ENCODE measurements around the gene CPNE2. TPM values are rescaled to one million over a fixed set of nuclear protein-coding genes. Genes with fewer than 3 reads are reported as not detected.
"Not testable (repeated sequence)": the region's sequence is repeated elsewhere in the genome, so short reads cannot be mapped to it uniquely, and the experiment has no call there.

Gene CPNE2
- total and polyA plus RNA-seq, 7 donors: 22.9 to 75.1 (median 59.9) TPM

GRCh38 chr16:57098188-57098841, 5.9 kb downstream of the CPNE2 start:
- no peak for DNase-seq
- intact Hi-C loops (cut with DNase I): no loop called here
- Histone ChIP-seq H3K36me3 (no peaks in the 10 kb centered on the region), H3K27me3 (no peaks in the 10 kb centered on the region), H3K4me3 (no peak overlapping the region), H3K27ac (no peak overlapping the region), H3K4me1 (peaks cover 0 to 19% (median 9%) of the 10 kb centered on the region in 4 donors), H3K9me3 (no peaks in the 10 kb centered on the region)
- TF ChIP-seq CTCF (IDR thresholded peaks at IDR 0.05) (no peak), POLR2A (IDR thresholded peaks at IDR 0.05) (no peak), EP300 (IDR thresholded peaks at IDR 0.05) (no peak), POLR2AphosphoS5 (IDR thresholded peaks at IDR 0.05) (no peak)
- WGBS, 2 donors: 84 to 88% methylated on average over 14 of the region's 14 CpGs

- intact Hi-C loops (cut with DNase I); DNase-seq; H3K27ac ChIP-seq; H3K4me3 ChIP-seq; H3K36me3 ChIP-seq; H3K4me1 ChIP-seq; H3K9me3 ChIP-seq; H3K27me3 ChIP-seq: not testable (repeated sequence)
- 70 to 73% methylated on average over 6 of the region's 6 CpGs for WGBS, 2 donors
These were observed 7.6 kb downstream of the CPNE2 start for GRCh38 chr16:57099965-57100364.

- H3K9me3 ChIP-seq: no peaks in the 10 kb centered on the region
- intact Hi-C loops (cut with DNase I): no loop called here
- H3K4me1 ChIP-seq: peaks cover 0 to 6% (median 0%) of the 10 kb centered on the region in 4 donors
- no peaks in the 10 kb centered on the region for H3K27me3 ChIP-seq
- H3K27ac ChIP-seq: no peak overlapping the region
- H3K4me3 ChIP-seq: no peak overlapping the region
- H3K36me3 ChIP-seq: no peaks in the 10 kb centered on the region
- TF ChIP-seq CTCF (IDR thresholded peaks at IDR 0.05): no peak
- no peak for TF ChIP-seq POLR2AphosphoS5 (IDR thresholded peaks at IDR 0.05)
- no peak for TF ChIP-seq POLR2A (IDR thresholded peaks at IDR 0.05)
- TF ChIP-seq EP300 (IDR thresholded peaks at IDR 0.05): no peak
- no peak for DNase-seq
- 97% methylated on average over 1 of the region's 1 CpG for WGBS, 2 donors
These were observed 8.1 kb downstream of the CPNE2 start for GRCh38 chr16:57100445-57100844.

- Histone ChIP-seq H3K27me3 (no peaks in the 10 kb centered on the region), H3K27ac (no peak overlapping the region), H3K36me3 (no peaks in the 10 kb centered on the region), H3K4me1 (peaks cover 0 to 2% (median 0%) of the 10 kb centered on the region in 4 donors), H3K9me3 (no peaks in the 10 kb centered on the region), H3K4me3 (no peak overlapping the region)
- no peak for DNase-seq
- TF ChIP-seq POLR2AphosphoS5 (IDR thresholded peaks at IDR 0.05) (no peak), POLR2A (IDR thresholded peaks at IDR 0.05) (no peak), CTCF (IDR thresholded peaks at IDR 0.05) (no peak), EP300 (IDR thresholded peaks at IDR 0.05) (no peak)
- 84 to 86% methylated on average over 16 of the region's 16 CpGs for WGBS, 2 donors
- intact Hi-C loops (cut with DNase I): no loop called here
These were observed 10.8 kb downstream of the CPNE2 start for GRCh38 chr16:57102888-57103851.

- intact Hi-C loops (cut with DNase I): no loop called here
- no peaks in the 10 kb centered on the region for H3K27me3 ChIP-seq
These were observed 12.3 kb downstream of the CPNE2 start for GRCh38 chr16:57104706-57105105.

More at GRCh38 chr16:57104706-57105105, 12.3 kb downstream of the CPNE2 start:
- TF ChIP-seq POLR2AphosphoS5 (IDR thresholded peaks at IDR 0.05) (no peak), POLR2A (IDR thresholded peaks at IDR 0.05) (no peak), CTCF (IDR thresholded peaks at IDR 0.05) (no peak), EP300 (IDR thresholded peaks at IDR 0.05) (no peak)
- Histone ChIP-seq H3K4me3 (no peak overlapping the region), H3K9me3 (no peaks in the 10 kb centered on the region), H3K4me1 (no peaks in the 10 kb centered on the region), H3K36me3 (no peaks in the 10 kb centered on the region), H3K27ac (no peak overlapping the region)
- no peak for DNase-seq
- WGBS, 2 donors: 66 to 75% methylated on average over 3 of the region's 3 CpGs
